K562 (cell line): ENCODE data around the gene CACNG7. TPM values are rescaled to one million over a fixed set of nuclear protein-coding genes. Genes with fewer than 3 reads are reported as not detected.

Experiments
- DACH1 ChIP-seq: fragments of 450-650 bp; IDR thresholded peaks from 2 replicates; pipeline ENCODE4 v1.6.1; 2018; ENCODE audit not compliant: partially characterized antibody
- polyA plus RNA-seq, 8 experiments: library from polyadenylated mRNA; depleted of rRNA in 4 of 8; stranded (reverse) in 5 of 8; unstranded in 3 of 8; fragments of >200 nt; fragmentation: Nextera tagmentation in 2 of 8; fragmentation: Illumina TruSeq in 1 of 8; extraction: Ambion mirVana in 2 of 8; extraction: Trizol in 1 of 8; gene quantifications; 2 replicates each; pipeline versions ENCODE4 v1.2.1 to v1.2.3, GENCODE V29; 2011 to 2014; ENCODE audit warnings: inconsistent platforms in 1 of 8, missing spikeins in 1 of 8
- total RNA-seq, 7 experiments: library from RNA; depleted of rRNA in 6 of 7; stranded (reverse); fragments of >200 nt in 6 of 7; fragmentation: Illumina TruSeq in 2 of 7; extraction: Trizol in 2 of 7; gene quantifications; 2 replicates each; pipeline versions ENCODE4 v1.2.1 to v1.2.3, GENCODE V29; 2011 to 2021; ENCODE audit warnings: low replicate concordance in 1 of 7
- TF ChIP-seq, protein P1 (sequence below), 2 experiments: fragments of 450-650 bp; IDR thresholded peaks; 2 replicates each; pipeline ENCODE4 v1.6.1; 2016; ENCODE audit warnings: mild to moderate bottlenecking in 2 of 2, borderline replicate concordance in 1 of 2, low read depth in 1 of 2, moderate library complexity in 1 of 2

The CACNG7 gene
- total and polyA plus RNA-seq, 9 of the 15 experiments (the other 6 are each of a cell fraction or from before 2014, with no cell fraction given) = not detected

DNA sequence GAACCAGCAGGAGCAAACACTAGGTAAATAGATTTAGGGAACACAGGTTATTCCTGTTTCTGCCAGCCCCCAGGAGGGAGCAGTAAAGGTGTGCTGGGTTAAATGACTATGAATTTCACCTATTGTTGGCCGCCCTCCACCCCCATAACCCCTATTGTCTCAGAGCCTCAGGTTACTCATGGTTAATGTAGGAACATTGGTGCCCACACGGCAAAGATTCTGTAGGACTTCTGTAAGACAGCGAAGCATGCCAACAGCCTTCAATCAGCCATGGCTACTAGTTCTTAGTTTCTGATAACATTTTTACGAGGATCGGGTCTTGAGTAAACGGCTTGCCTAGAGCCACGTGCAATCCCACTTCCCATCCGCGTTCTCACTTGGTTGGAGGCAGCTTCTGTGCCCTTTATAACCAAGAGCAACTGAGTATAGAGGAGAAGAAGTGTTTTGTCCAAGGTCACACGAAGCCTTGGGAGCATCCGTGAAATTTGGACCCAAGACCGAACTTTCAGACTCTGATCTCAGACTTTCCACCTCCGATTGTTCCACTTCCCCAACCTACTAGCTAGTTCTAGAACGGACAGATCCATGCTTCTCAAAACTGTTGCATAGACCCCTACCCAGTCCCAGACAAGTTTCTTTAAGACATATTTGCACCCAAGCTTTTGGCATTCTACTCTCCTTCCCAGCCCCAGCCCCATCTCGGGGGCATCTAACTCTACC lies 48.5 kb downstream of the CACNG7 start (continued):
- TF ChIP-seq, protein P1, sequence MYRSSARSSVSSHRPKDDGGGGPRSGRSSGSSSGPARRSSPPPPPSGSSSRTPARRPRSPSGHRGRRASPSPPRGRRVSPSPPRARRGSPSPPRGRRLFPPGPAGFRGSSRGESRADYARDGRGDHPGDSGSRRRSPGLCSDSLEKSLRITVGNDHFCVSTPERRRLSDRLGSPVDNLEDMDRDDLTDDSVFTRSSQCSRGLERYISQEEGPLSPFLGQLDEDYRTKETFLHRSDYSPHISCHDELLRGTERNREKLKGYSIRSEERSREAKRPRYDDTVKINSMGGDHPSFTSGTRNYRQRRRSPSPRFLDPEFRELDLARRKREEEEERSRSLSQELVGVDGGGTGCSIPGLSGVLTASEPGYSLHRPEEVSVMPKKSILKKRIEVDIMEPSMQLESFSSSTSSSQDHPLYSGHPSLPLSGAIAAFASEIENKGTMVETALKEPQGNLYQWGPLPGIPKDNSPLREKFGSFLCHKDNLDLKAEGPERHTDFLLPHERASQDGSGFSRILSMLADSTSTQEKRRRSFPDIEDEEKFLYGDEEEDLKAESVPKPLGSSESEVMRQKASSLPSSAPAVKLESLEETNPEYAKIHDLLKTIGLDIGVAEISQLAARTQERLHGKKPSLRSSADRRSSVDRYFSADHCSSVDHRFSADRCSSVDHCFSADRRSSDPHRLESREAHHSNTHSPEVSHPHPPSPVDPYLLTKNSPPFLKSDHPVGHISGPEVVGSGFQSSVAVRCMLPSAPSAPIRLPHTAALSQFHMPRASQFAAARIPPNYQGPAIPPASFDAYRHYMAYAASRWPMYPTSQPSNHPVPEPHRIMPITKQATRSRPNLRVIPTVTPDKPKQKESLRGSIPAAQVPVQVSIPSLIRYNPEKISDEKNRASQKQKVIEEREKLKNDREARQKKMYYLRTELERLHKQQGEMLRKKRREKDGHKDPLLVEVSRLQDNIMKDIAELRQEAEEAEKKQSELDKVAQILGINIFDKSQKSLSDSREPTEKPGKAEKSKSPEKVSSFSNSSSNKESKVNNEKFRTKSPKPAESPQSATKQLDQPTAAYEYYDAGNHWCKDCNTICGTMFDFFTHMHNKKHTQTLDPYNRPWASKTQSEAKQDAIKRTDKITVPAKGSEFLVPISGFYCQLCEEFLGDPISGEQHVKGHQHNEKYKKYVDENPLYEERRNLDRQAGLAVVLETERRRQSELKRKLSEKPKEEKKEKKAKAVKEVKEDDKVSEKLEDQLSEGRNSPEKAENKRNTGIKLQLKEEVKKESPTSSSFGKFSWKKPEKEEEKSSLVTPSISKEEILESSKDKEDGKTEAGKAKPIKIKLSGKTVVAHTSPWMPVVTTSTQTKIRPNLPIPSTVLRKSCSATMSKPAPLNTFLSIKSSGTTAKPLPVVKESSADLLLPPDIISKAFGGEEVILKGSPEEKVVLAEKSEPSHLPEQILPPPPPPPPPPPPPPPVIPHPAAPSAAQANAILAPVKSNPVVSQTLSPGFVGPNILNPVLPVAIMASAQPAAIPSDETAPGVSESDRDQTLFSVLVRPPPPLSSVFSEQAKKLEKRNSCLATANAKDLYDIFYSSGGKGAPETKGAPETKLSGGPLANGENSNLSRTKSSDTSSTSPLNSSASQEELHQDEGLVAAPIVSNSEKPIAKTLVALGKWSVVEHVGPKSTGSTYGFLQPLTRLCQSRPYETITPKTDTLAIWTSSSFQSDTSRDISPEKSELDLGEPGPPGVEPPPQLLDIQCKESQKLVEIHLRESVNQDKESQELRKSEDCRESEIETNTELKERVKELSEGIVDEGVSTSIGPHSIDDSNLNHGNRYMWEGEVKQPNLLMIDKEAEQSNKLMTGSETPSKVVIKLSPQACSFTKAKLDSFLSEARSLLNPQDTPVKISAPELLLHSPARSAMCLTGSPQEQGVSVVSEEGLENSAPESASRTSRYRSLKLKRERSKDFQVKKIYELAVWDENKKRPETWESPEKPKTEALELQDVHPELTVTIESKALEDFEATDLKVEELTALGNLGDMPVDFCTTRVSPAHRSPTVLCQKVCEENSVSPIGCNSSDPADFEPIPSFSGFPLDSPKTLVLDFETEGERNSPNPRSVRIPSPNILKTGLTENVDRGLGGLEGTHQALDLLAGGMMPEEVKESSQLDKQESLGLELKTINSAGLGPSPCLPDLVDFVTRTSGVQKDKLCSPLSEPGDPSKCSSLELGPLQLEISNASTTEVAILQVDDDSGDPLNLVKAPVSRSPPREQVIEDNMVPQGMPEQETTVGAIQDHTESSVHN (IDR thresholded peaks at IDR 0.05; ENCODE audit: borderline replicate concordance in 1 of 2, low read depth in 1 of 2) = no peak
- no peak for TF ChIP-seq DACH1
